Thymus (tissue), 11 donors: ENCODE results near the gene BORA. TPM values are rescaled to one million over a fixed set of nuclear protein-coding genes. Genes with fewer than 3 reads are reported as not detected.
A peak's percentile ranks its signal among the peaks of the same experiment; 100 is the strongest.
"Not testable (repeated sequence)": the region's sequence is repeated elsewhere in the genome, so short reads cannot be mapped to it uniquely, and the experiment has no call there.

Source experiments
- DNase-seq, 9 donors: peaks; one replicate each; pipeline ENCODE4 v3.0.0-alpha.2; 2013; ENCODE audit warnings: low spot score in 9 of 9, low read depth in 6 of 9, missing footprints in 1 of 9
- H3K27ac ChIP-seq, 2 donors: one replicate each; pipeline ENCODE4 v1.5.1; 2013; ENCODE audit warnings: control low read depth in 1 of 2, low read depth in 1 of 2, low read length in 1 of 2, mild to moderate bottlenecking in 1 of 2, moderate library complexity in 1 of 2
- H3K27me3 ChIP-seq, 2 donors: one replicate each; pipeline ENCODE4 v1.5.1; 2013; ENCODE audit warnings: low read length in 1 of 2; ENCODE audit not compliant: control insufficient read depth in 2 of 2, insufficient read depth in 1 of 2
- H3K36me3 ChIP-seq, 2 donors: one replicate each; pipeline ENCODE4 v1.5.1; 2013; ENCODE audit warnings: low read length in 1 of 2, mild to moderate bottlenecking in 1 of 2, moderate library complexity in 1 of 2; ENCODE audit not compliant: control insufficient read depth in 2 of 2, insufficient read depth in 2 of 2
- H3K4me1 ChIP-seq, 2 donors: one replicate each; pipeline ENCODE4 v1.5.1; 2013; ENCODE audit warnings: low read length in 2 of 2; ENCODE audit not compliant: control insufficient read depth in 2 of 2, insufficient read depth in 2 of 2
- H3K4me3 ChIP-seq, 2 donors: one replicate each; pipeline ENCODE4 v1.5.1; 2013; ENCODE audit warnings: low read length in 2 of 2, control low read depth in 1 of 2, mild to moderate bottlenecking in 1 of 2
- H3K9me3 ChIP-seq, 2 donors: one replicate each; pipeline ENCODE4 v1.5.1; 2013; ENCODE audit warnings: low read length in 1 of 2, mild to moderate bottlenecking in 1 of 2; ENCODE audit not compliant: control insufficient read depth in 2 of 2, insufficient read depth in 1 of 2
- WGBS: extraction: QIAGEN DNeasy Blood & Tissue Kit; methylation state at CpG from one replicate; pipeline ENCODE4 v1.1.7; 2013; 5-methylcytosine and 5-hydroxymethylcytosine counted together
- polyA plus RNA-seq: library from polyadenylated mRNA; stranded (reverse); fragments of 200-250 nt; gene quantifications from one replicate; pipeline ENCODE4 v1.2.3, GENCODE V29; 2013
- total RNA-seq: library from RNA; stranded (reverse); fragments of 120-200 nt; gene quantifications from one replicate; pipeline ENCODE4 v1.2.4, GENCODE V29; 2013
- donor health status: healthy.

Gene BORA
- total and polyA plus RNA-seq, 2 donors: 6.6 to 14.9 TPM

GRCh38 chr13:72696579-72696978 is 31.1 kb upstream of the BORA start:
- DNase-seq: no peak

GRCh38 chr13:72698164-72698563 is 29.6 kb upstream of the BORA start:
- 97% methylated on average over 2 of the region's 2 CpGs for WGBS
- peaks cover 0 to under 1% of the 10 kb centered on the region in 2 donors for H3K9me3 ChIP-seq

More at GRCh38 chr13:72696579-72696978, 31.1 kb upstream of the BORA start:
- Histone ChIP-seq H3K27me3 (no peaks in the 10 kb centered on the region), H3K36me3 (no peaks in the 10 kb centered on the region), H3K9me3 (peaks cover 0 to 4% of the 10 kb centered on the region in 2 donors), H3K27ac (no peak overlapping the region), H3K4me1 (no peaks in the 10 kb centered on the region), H3K4me3 (no peak overlapping the region)
- 30% methylated on average over 1 of the region's 1 CpG for WGBS

GRCh38 chr13:72700509-72700908 is 27.2 kb upstream of the BORA start:
- Histone ChIP-seq H3K27me3 (no peaks in the 10 kb centered on the region), H3K27ac (no peak overlapping the region), H3K4me3 (no peak overlapping the region), H3K36me3 (no peaks in the 10 kb centered on the region), H3K9me3 (no peaks in the 10 kb centered on the region), H3K4me1 (no peaks in the 10 kb centered on the region)
- WGBS: 8% methylated on average over 1 of the region's 1 CpG
- no peak for DNase-seq

More at GRCh38 chr13:72698164-72698563, 29.6 kb upstream of the BORA start:
- no peak for DNase-seq
- no peak overlapping the region for H3K4me3 ChIP-seq
- no peaks in the 10 kb centered on the region for H3K36me3 ChIP-seq
- H3K27ac ChIP-seq: no peak overlapping the region
- no peaks in the 10 kb centered on the region for H3K27me3 ChIP-seq
- no peaks in the 10 kb centered on the region for H3K4me1 ChIP-seq

- no peaks in the 10 kb centered on the region for H3K4me1 ChIP-seq
- no peaks in the 10 kb centered on the region for H3K27me3 ChIP-seq
- peaks cover 32 to 55% of the 10 kb centered on the region in 2 donors for H3K36me3 ChIP-seq
- DNase-seq: no peak
- H3K9me3 ChIP-seq: peaks cover 1 to 8% of the 10 kb centered on the region in 2 donors
- no peak overlapping the region for H3K27ac ChIP-seq
- 63% methylated on average over 3 of the region's 3 CpGs for WGBS
- no peak overlapping the region for H3K4me3 ChIP-seq
Observed at GRCh38 chr13:72716776-72717175, 10.9 kb upstream of the BORA start.

- peak overlapping the region; percentile 87 to 98 for H3K4me3 ChIP-seq
- WGBS: 96% methylated on average over 15 of the region's 15 CpGs
- not testable (repeated sequence) for H3K9me3 ChIP-seq, H3K27ac ChIP-seq, H3K4me1 ChIP-seq, H3K36me3 ChIP-seq, H3K27me3 ChIP-seq, DNase-seq
Observed at GRCh38 chr13:72726185-72726584, 1.5 kb upstream of the BORA start.

GRCh38 chr13:72726726-72727416 is 852 bp upstream of the BORA start:
- WGBS: 2% methylated on average over 49 of the region's 49 CpGs
- peak overlapping the region; percentile 87 to 98 for H3K4me3 ChIP-seq
- peak in 4 of 9 donors; percentile 9 to 49 (median 26) for DNase-seq
- H3K4me1 ChIP-seq: peaks cover 5 to 10% of the 10 kb centered on the region in 2 donors
- H3K9me3 ChIP-seq: no peaks in the 10 kb centered on the region
- H3K27me3 ChIP-seq: no peaks in the 10 kb centered on the region
- H3K36me3 ChIP-seq: no peaks in the 10 kb centered on the region
- H3K27ac ChIP-seq: peak overlapping the region; percentile 82 to 84

GRCh38 chr13:72728290-72728605 is 525 bp downstream of the BORA start:
- WGBS: 12% methylated on average over 3 of the region's 3 CpGs
- H3K27ac ChIP-seq: peak overlapping the region; percentile 72 to 81
- no peak for DNase-seq
- H3K36me3 ChIP-seq: peaks cover 2 to 6% of the 10 kb centered on the region in 2 donors
- peaks cover 5 to 10% of the 10 kb centered on the region in 2 donors for H3K4me1 ChIP-seq
- no peaks in the 10 kb centered on the region for H3K9me3 ChIP-seq
- no peaks in the 10 kb centered on the region for H3K27me3 ChIP-seq
- peak overlapping the region; percentile 87 to 98 for H3K4me3 ChIP-seq

- WGBS: 98% methylated on average over 3 of the region's 3 CpGs
- Histone ChIP-seq H3K27me3 (no peaks in the 10 kb centered on the region), H3K36me3 (peaks cover 11 to 49% of the 10 kb centered on the region in 2 donors), H3K4me1 (no peaks in the 10 kb centered on the region), H3K27ac (no peak overlapping the region), H3K9me3 (no peaks in the 10 kb centered on the region), H3K4me3 (no peak overlapping the region)
- DNase-seq: no peak
Observed at GRCh38 chr13:72737033-72737432, 9.3 kb downstream of the BORA start.

- Histone ChIP-seq H3K9me3 (no peaks in the 10 kb centered on the region), H3K27ac (no peak overlapping the region), H3K27me3 (no peaks in the 10 kb centered on the region), H3K4me1 (no peaks in the 10 kb centered on the region), H3K4me3 (no peak overlapping the region), H3K36me3 (peaks cover 14 to 51% of the 10 kb centered on the region in 2 donors)
- WGBS: 95% methylated on average over 1 of the region's 1 CpG
- DNase-seq: no peak
Observed at GRCh38 chr13:72740015-72740414, 12.3 kb downstream of the BORA start.
